Measurements from ENCODE around the gene KEAP1.
"Not testable (repeated sequence)": the region's sequence is repeated elsewhere in the genome, so short reads cannot be mapped to it uniquely, and the experiment has no call there.

KEAP1 gene

DNA sequence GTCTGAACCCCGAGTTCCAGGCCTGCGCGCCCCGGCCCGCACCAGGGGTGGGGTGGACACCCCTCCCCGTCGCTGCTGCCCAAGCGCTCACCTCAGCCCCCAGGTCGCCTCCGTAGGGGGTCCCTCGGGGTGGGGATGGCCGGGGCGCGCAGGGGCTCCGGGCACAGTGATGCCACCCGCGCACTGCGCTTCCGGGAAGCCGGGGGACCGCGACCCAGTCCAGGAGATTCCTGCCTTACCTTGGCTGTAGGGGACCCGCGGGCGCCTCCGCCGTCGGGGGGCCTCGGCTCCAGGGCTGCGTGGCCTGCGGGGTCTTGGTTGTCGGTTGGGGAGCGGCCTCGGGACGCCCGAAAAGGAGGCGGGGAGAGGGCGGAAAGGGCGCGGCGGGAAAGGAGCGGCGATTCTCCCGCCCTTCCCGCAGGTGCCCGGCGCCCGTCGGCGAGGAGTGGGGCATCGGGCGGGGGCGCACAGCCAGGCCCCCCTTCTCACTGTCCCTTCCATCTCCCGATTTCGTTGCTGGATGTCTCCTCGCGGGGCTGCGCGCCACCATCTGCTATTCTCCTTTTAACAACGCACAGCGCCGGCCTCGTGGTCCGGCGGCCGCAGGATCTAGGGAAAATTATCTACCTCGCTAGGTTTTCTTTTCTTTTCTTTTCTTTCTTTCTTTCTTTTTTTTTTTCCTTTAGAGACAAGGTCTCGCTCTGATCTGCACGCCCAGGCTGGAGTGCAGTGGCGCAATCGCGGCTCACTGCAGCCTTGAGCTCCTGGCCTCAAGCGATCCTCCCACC lies at the start of gene KEAP1:
Gene KEAP1, minus strand, starts transcription at position 355 of the 788 bp plus-strand sequence. CDS start 3,323 bp downstream, outside the sequence.
- DNase-seq (ENCODE audit: low read depth): no peak

GRCh38 chr19:10552510-10553053 lies 49.4 kb upstream of the KEAP1 start:
- no peak for DNase-seq (ENCODE audit: low read depth)

DNA sequence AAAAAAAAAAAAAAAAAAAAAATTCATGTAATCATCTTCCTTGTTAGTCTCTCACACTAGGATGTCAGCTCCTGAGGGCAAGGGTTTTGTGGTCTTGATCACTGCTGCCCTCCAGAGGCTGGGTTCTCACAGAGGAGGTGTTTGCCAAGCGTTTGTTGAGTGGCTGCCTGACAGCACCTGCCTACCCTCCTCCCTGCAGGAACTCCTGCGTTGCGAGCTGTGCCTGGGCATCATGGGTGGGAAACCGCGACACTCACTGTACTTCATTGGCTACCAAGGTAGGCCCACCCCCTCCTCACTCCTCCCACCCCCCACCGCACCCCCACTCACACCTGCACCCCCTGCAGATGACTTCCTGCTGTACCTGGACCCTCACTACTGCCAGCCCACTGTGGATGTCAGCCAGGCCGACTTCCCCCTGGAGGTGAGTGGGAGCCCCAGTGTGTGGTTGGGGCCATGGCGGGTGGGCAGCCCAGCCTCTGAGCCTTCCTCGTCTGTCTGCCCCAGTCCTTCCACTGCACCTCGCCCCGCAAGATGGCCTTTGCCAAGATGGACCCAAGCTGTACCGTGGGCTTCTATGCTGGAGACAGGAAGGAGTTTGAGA lies 48.6 kb upstream of the KEAP1 start:
- no peak for DNase-seq (ENCODE audit: low read depth)

- DNase-seq (ENCODE audit: low read depth): not testable (repeated sequence)
Observed at GRCh38 chr19:10551006-10551405, 47.9 kb upstream of the KEAP1 start.

DNA sequence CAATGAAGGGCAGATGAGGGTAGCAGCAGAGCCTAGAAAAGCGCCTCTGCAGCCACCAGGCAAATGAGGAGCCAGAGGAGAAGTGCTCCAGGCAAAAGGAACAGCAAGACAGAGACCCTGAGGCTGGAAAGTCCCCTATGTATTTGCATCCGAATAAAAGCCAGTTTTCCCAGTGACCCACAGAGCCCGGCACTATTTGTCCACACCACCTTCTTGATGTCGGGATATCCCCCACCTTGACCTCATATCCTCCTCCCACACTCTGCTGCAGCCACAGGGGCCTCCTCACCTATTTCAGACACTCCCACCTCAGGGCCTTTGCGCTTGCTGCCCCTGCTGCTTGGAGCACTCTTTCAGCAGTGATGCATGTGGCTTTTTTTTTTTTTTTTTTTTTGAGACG lies 47.2 kb upstream of the KEAP1 start:
- DNase-seq (ENCODE audit: low read depth): no peak

DNA sequence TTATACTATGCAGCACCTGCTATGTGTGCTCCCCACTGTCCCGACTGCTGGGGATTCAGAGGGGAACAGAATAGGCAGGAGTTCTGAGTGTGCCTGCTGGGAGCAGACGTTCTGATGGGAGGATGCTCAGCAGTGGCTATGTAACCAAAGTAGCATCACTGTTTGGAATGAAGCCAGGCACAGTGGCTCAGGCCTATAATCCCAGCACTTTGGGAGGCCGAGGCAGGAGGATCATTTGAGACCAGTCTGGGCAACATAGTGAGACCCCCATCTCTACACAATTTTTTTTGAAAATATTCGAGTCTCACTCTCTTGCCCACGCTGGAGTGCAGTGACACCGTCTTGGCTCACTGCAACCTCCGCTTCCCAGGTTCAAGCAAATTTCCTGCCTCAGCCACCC lies 46.6 kb upstream of the KEAP1 start:
- no peak for DNase-seq (ENCODE audit: low read depth)

GRCh38 chr19:10548746-10549276 lies 45.7 kb upstream of the KEAP1 start:
- no peak for DNase-seq (ENCODE audit: low read depth)

DNA sequence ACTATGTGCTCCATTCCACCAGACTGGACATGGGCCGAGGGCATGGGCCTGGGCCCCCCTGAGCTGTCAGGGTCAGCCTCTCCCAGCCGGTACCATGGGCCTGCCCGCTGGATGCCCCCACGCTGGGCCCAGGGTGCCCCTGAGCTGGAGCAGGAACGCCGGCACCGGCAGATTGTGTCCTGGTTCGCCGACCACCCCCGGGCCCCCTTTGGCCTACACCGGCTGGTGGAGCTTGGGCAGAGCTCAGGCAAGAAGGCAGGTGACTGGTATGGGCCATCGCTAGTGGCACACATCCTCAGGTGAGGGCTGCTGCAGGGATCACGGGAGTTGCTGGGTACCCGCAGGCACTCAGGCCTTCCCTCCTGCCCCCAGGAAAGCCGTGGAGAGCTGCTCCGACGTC lies 43.7 kb upstream of the KEAP1 start:
- DNase-seq (ENCODE audit: low read depth): no peak

DNA sequence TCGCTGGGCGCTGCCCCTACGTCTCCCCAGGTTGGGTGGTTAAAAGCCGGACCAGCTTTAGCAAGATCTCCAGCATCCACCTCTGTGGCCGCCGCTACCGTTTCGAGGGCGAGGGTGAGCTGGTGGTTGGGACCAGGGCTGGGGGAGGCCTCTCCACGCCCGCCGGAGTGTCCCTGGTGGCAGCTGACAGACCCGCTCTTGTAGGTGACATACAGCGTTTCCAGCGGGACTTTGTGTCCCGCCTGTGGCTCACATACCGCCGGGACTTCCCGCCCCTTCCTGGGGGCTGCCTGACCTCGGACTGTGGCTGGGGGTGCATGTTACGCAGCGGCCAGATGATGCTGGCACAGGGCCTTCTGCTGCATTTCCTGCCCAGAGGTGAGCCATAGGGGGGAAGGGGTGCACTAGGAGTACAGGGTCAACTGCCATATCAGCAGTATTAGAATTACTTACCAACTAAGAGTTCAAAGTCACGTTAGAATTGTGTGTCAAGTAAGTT lies 41.6 kb upstream of the KEAP1 start:
- no peak for DNase-seq (ENCODE audit: low read depth)

GRCh38 chr19:10544242-10544752 lies 41.1 kb upstream of the KEAP1 start:
- DNase-seq (ENCODE audit: low read depth): no peak

GRCh38 chr19:10543420-10544241 lies 40.5 kb upstream of the KEAP1 start, which contains the start of gene ATG4D:
Gene ATG4D, plus strand, starts transcription at chr19:10543904. Its CDS starts 187 bp downstream, at chr19:10544091.
- no peak for DNase-seq (ENCODE audit: low read depth)

DNA sequence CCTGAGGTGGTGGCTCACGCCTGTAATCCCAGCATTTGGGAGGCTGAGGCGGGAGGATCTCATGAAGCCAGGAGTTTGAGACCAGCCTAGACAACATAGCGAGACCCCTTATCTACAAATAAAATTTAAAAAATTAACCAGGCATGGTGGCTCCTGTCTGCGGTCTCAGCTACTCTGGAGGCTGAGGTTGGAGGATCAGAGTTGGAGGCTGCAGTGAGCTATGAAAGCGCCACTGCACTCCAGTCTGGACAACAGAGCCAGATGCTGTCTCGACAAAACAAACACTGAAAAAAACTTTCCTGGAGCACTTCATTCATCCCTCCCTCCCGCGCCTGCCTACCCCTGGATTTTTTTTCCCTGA lies 39.9 kb upstream of the KEAP1 start:
- DNase-seq (ENCODE audit: low read depth): no peak

DNA sequence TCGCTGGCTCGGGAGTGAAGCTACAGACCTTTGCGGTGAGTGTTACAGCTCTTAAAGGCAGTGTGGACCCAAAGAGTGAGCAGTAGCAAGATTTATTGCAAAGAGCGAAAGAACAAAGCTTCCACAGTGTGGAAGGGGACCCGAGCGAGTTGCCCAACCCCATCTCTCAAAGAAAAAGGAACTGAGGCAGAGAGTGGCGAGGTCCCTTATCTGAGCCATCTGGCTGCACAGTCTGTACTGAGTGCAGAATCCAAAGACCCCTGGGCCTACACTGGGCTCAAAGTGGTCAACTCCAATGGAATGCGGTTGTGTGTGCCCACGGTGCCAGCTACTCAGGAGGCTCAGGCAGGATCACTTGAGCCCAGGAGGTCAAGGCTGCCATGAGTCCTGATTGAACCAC lies 35.9 kb upstream of the KEAP1 start:
- DNase-seq (ENCODE audit: low read depth): not testable (repeated sequence)

- no peak for DNase-seq (ENCODE audit: low read depth)
Observed at GRCh38 chr19:10538204-10538983, 35.2 kb upstream of the KEAP1 start.

DNA sequence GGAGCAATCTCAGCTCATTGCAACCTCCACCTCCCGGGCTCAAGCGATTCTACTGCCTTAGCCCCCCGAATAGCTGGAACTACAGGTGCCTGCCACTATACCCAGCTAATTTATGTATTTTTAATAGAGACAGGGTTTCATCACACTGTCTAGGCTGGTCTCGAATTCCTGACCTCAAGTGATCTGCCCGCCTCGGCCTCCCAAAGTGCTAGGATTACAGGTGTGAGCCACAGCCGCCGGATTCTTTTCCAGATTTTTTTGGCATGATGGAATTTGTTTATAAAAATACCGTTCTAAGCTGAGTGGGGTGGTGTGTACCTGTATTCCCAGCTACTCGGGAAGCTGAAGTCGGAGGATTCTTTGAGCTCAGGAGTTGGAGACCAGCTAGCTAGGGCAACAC lies 34.5 kb upstream of the KEAP1 start:
- DNase-seq (ENCODE audit: low read depth): no peak

DNA sequence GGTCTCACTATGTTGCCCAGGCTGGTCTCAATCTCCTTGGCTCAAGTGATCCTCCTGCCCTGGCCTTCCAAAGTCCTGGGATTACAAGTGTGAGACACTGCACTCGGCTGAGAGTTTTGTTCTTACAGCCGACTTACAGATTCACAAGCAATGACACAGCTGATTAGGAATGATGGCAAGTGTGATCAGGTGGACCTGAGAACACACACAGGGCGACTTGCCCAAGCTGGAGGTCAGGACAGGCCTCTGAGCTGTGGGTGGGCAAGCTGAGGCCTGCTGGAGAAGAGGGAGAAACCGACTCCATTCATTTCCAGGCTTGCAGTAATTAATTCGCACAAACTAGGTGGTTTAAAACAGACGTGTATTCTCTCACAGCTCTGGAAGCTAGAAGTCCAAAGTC lies 32.5 kb upstream of the KEAP1 start:
- DNase-seq (ENCODE audit: low read depth): no peak

GRCh38 chr19:10533646-10534386 lies 30.7 kb upstream of the KEAP1 start:
- peak; percentile 20 for DNase-seq (ENCODE audit: low read depth)

DNA sequence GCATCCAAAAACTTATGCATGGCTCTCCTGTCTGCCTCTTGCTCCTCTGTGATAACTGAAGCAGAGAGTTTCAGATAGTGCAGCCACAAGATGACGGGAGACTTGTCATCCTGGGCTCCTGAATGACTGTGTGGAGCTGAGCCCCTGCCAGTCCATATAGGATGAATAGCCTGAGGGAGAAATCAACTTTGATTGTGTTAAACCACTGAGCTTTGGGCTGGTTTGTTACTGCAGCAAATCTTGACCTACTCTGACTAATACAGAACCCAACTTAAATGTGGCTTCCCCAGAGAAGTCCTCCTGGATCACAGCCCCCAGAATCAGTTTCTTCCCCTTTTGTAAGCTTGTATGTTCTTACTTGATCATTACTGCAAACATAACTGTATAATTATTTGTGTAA lies 29.3 kb upstream of the KEAP1 start:
- no peak for DNase-seq (ENCODE audit: low read depth)

GRCh38 chr19:10526887-10527286 lies 23.7 kb upstream of the KEAP1 start:
- not testable (repeated sequence) for DNase-seq (ENCODE audit: low read depth)

GRCh38 chr19:10525636-10526035 lies 22.5 kb upstream of the KEAP1 start:
- DNase-seq (ENCODE audit: low read depth): no peak

Data from non-pigmented ciliary epithelial cell (primary cell).